Ishikawa (cell line): ENCODE measurements around the gene CLRN3.

Source experiments
- CEBPB ChIP-seq: IDR thresholded peaks from 2 replicates; pipeline ENCODE4 v1.6.1; 2012
- CREB1 ChIP-seq: IDR thresholded peaks from 2 replicates; pipeline ENCODE4 v1.6.1; 2012; ENCODE audit warnings: low read depth
- MAX ChIP-seq: IDR thresholded peaks from 2 replicates; pipeline ENCODE4 v1.6.1; 2012
- RAD21 ChIP-seq: IDR thresholded peaks from 2 replicates; pipeline ENCODE4 v1.6.1; 2012; ENCODE audit warnings: low read depth
- REST ChIP-seq: IDR thresholded peaks from 2 replicates; pipeline ENCODE4 v1.6.1; 2012; ENCODE audit warnings: low read depth, mild to moderate bottlenecking
- USF1 ChIP-seq: IDR thresholded peaks from 2 replicates; pipeline ENCODE4 v1.6.1; 2012

DNA sequence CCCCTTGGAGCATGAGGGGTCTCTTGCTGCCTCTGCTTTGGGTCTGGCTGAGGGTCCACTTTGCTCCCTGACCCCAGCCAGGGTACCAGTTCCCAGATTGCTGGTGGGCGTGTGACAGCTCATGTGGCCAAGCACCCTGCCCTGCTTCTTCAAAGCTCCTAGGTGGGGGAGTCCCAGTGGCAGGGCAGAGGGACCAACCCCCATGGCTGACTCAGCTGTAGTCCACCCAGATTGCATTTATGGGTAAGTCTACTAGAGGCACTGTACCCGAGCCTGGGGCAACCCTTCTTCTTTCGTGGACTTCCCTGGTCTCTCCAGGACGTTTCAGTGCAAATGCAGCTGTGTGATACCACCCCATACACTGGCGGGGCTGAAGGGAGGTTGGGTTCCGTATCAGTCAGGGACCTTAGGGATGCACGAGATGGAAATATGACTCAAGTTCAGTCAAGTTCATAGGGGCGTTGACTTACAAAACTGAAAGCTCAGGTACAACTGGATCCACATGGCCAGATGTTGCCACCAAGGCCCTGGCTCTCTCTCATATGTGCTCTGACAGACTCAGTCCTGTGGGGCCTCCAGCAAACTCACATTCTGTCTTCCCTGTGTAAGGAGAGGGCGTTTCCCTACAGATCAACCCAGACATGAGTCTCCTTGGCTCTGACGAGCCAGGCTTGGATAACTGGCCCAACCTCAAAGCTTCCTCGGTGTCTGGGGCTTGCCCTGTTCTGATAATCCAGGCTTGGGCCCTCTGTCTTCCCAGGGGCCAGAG is 27.7 kb upstream of the CLRN3 start:
- TF ChIP-seq USF1 (no peak), RAD21 (no peak), CEBPB (no peak), REST (no peak), MAX (no peak), CREB1 (no peak)
